Left lobe of liver (tissue), 2 donors: ENCODE measurements around the gene WDR33. TPM values are rescaled to one million over a fixed set of nuclear protein-coding genes. Genes with fewer than 3 reads are reported as not detected.
"Not testable (repeated sequence)": the region's sequence is repeated elsewhere in the genome, so short reads cannot be mapped to it uniquely, and the experiment has no call there.

Experiments
- ATAC-seq: fragments of 200-7000 bp; cut with Tn5 transposase; one replicate; pipeline ENCODE4 v1.9.1; 2020; ENCODE audit warnings: mild to moderate bottlenecking, moderate library complexity
- DNase-seq: peaks from one replicate; pipeline ENCODE4 v3.0.0-alpha.2; 2020; ENCODE audit warnings: low spot score
- total RNA-seq: library from RNA; stranded (reverse); gene quantifications from one replicate; pipeline ENCODE4 v1.2.1, GENCODE V29; 2021
- donor health status: DM: no; HTN: no; CAD: no; lungs with moderate emphysema.
- donor health status: DM: no; HTN: yes; CAD: no.

WDR33 gene
- 28.8 TPM for total RNA-seq

- peak; percentile 93 for ATAC-seq
- DNase-seq = peak; percentile 96
Observed at GRCh38 chr2:127810619-127811396, at the start of gene WDR33. WDR33 (minus strand) TSS chr2:127811171; CDS start chr2:127770981, 40,190 bp downstream.

- no peak for ATAC-seq
- DNase-seq = no peak
Observed at GRCh38 chr2:127860130-127860529, 49.2 kb upstream of the WDR33 start.

- DNase-seq (peak; percentile 54), ATAC-seq (no peak)
Observed at GRCh38 chr2:127859712-127860085, 48.7 kb upstream of the WDR33 start.

GRCh38 chr2:127857265-127857808 is 46.4 kb upstream of the WDR33 start:
- ATAC-seq = peak; percentile 1
- DNase-seq = no peak

- no peak for ATAC-seq
- DNase-seq = no peak
Observed at GRCh38 chr2:127853671-127854070, 42.7 kb upstream of the WDR33 start.

- no peak for DNase-seq
- no peak for ATAC-seq
Observed at GRCh38 chr2:127852388-127852787, 41.4 kb upstream of the WDR33 start.

- DNase-seq (no peak), ATAC-seq (no peak)
Observed at GRCh38 chr2:127847931-127848330, 37.0 kb upstream of the WDR33 start.

GRCh38 chr2:127844973-127845372 is 34.0 kb upstream of the WDR33 start:
- DNase-seq (no peak), ATAC-seq (no peak)

GRCh38 chr2:127843677-127844076 is 32.7 kb upstream of the WDR33 start:
- DNase-seq = no peak
- ATAC-seq = no peak

- DNase-seq (no peak), ATAC-seq (no peak)
Observed at GRCh38 chr2:127841466-127842178, 30.7 kb upstream of the WDR33 start.

GRCh38 chr2:127840893-127841292 is 29.9 kb upstream of the WDR33 start:
- DNase-seq (no peak), ATAC-seq (no peak)

- ATAC-seq (no peak), DNase-seq (no peak)
Observed at GRCh38 chr2:127834951-127835350, 24.0 kb upstream of the WDR33 start.

- ATAC-seq (no peak), DNase-seq (no peak)
Observed at GRCh38 chr2:127829845-127830246, 18.9 kb upstream of the WDR33 start.

GRCh38 chr2:127826708-127827107 is 15.7 kb upstream of the WDR33 start:
- not testable (repeated sequence) for DNase-seq, ATAC-seq

- ATAC-seq (no peak), DNase-seq (no peak)
Observed at GRCh38 chr2:127826047-127826446, 15.1 kb upstream of the WDR33 start.

GRCh38 chr2:127820080-127820668 is 9.2 kb upstream of the WDR33 start:
- DNase-seq (no peak), ATAC-seq (peak; percentile 34)

GRCh38 chr2:127818794-127819425 is 7.9 kb upstream of the WDR33 start:
- ATAC-seq (no peak), DNase-seq (no peak)

GRCh38 chr2:127818241-127818640 is 7.3 kb upstream of the WDR33 start:
- no peak for ATAC-seq

GRCh38 chr2:127814677-127815076 is 3.7 kb upstream of the WDR33 start:
- ATAC-seq = peak; percentile 32

More at GRCh38 chr2:127818241-127818640, 7.3 kb upstream of the WDR33 start:
- no peak for DNase-seq

GRCh38 chr2:127812441-127812840 is 1.5 kb upstream of the WDR33 start:
- not testable (repeated sequence) for DNase-seq, ATAC-seq

More at GRCh38 chr2:127814677-127815076, 3.7 kb upstream of the WDR33 start:
- DNase-seq = no peak
